ENCODE results near the gene ASCC3. TPM values are rescaled to one million over a fixed set of nuclear protein-coding genes. Genes with fewer than 3 reads are reported as not detected.

The ASCC3 gene
- total and polyA plus RNA-seq, 2 experiments from 2014 or later: 92.9 to 129 TPM

- no peak for TF ChIP-seq STAT1 (IDR thresholded peaks at IDR 0.05; ENCODE audit: unreplicated experiment)
- TF ChIP-seq CTCF (conservative IDR thresholded peaks at IDR 0.05; ENCODE audit: low read depth in 2 of 2): no peak
- no peak for TF ChIP-seq POLR2AphosphoS5 (IDR thresholded peaks at IDR 0.05; ENCODE audit: low read depth)
- TF ChIP-seq, protein P1, sequence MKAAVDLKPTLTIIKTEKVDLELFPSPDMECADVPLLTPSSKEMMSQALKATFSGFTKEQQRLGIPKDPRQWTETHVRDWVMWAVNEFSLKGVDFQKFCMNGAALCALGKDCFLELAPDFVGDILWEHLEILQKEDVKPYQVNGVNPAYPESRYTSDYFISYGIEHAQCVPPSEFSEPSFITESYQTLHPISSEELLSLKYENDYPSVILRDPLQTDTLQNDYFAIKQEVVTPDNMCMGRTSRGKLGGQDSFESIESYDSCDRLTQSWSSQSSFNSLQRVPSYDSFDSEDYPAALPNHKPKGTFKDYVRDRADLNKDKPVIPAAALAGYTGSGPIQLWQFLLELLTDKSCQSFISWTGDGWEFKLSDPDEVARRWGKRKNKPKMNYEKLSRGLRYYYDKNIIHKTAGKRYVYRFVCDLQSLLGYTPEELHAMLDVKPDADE (IDR thresholded peaks at IDR 0.05): no peak
Measured at GRCh38 chr6:100663219-100663863, 217.8 kb downstream of the ASCC3 start (continued).

- Histone ChIP-seq H2AFZ (no peak overlapping the region), H3F3A (replicated peaks; ENCODE audit: low read depth) (no peaks in the 10 kb centered on the region), H3K4me3 (no peak overlapping the region), H3K27ac (ENCODE audit: low read depth) (no peak overlapping the region), H3K4me1 (ENCODE audit: insufficient read depth) (peaks cover 26% of the 10 kb centered on the region), H3K9me2 (ENCODE audit: insufficient read depth) (no peaks in the 10 kb centered on the region), H4K20me1 (replicated peaks; ENCODE audit: insufficient read depth) (no peaks in the 10 kb centered on the region), H3K27me3 (ENCODE audit: insufficient read depth) (no peaks in the 10 kb centered on the region), H3K36me3 (ENCODE audit: insufficient read depth) (no peaks in the 10 kb centered on the region), H3K4me2 (no peak overlapping the region), H3K79me2 (replicated peaks; ENCODE audit: insufficient read depth) (no peaks in the 10 kb centered on the region)
- Mint-ChIP-seq H3K27me3 (ENCODE audit: insufficient read depth, low read depth, poor library complexity) (peaks cover 2% of the 10 kb centered on the region), H3K4me3 (no peak overlapping the region), H3K9me3 (no peaks in the 10 kb centered on the region), H3K4me1 (peaks cover 34% of the 10 kb centered on the region), H3K36me3 (ENCODE audit: low read depth) (no peaks in the 10 kb centered on the region), H3K27ac (peak overlapping the region; percentile 57; the same call in 1 of the 2 replicates)
- no peak for DNase-seq (ENCODE audit: low spot score)
- no peak for ATAC-seq
- TF ChIP-seq ZNF114 (CRISPR knock-in tag; IDR thresholded peaks at IDR 0.05) (no peak), REST (IDR thresholded peaks at IDR 0.05; ENCODE audit: unreplicated experiment) (no peak), STAT1 (IDR thresholded peaks at IDR 0.05; ENCODE audit: unreplicated experiment) (no peak), CREB1 (CRISPR knock-in tag; IDR thresholded peaks at IDR 0.05; ENCODE audit: low read depth) (no peak), ZNF331 (CRISPR knock-in tag; IDR thresholded peaks at IDR 0.05; ENCODE audit: low read depth) (no peak), NANOG (IDR thresholded peaks at IDR 0.05; ENCODE audit: borderline replicate concordance) (no peak), POLR2AphosphoS5 (IDR thresholded peaks at IDR 0.05; ENCODE audit: low read depth) (no peak)
- TF ChIP-seq, protein P1 (IDR thresholded peaks at IDR 0.05): no peak
- TF ChIP-seq, protein P2, sequence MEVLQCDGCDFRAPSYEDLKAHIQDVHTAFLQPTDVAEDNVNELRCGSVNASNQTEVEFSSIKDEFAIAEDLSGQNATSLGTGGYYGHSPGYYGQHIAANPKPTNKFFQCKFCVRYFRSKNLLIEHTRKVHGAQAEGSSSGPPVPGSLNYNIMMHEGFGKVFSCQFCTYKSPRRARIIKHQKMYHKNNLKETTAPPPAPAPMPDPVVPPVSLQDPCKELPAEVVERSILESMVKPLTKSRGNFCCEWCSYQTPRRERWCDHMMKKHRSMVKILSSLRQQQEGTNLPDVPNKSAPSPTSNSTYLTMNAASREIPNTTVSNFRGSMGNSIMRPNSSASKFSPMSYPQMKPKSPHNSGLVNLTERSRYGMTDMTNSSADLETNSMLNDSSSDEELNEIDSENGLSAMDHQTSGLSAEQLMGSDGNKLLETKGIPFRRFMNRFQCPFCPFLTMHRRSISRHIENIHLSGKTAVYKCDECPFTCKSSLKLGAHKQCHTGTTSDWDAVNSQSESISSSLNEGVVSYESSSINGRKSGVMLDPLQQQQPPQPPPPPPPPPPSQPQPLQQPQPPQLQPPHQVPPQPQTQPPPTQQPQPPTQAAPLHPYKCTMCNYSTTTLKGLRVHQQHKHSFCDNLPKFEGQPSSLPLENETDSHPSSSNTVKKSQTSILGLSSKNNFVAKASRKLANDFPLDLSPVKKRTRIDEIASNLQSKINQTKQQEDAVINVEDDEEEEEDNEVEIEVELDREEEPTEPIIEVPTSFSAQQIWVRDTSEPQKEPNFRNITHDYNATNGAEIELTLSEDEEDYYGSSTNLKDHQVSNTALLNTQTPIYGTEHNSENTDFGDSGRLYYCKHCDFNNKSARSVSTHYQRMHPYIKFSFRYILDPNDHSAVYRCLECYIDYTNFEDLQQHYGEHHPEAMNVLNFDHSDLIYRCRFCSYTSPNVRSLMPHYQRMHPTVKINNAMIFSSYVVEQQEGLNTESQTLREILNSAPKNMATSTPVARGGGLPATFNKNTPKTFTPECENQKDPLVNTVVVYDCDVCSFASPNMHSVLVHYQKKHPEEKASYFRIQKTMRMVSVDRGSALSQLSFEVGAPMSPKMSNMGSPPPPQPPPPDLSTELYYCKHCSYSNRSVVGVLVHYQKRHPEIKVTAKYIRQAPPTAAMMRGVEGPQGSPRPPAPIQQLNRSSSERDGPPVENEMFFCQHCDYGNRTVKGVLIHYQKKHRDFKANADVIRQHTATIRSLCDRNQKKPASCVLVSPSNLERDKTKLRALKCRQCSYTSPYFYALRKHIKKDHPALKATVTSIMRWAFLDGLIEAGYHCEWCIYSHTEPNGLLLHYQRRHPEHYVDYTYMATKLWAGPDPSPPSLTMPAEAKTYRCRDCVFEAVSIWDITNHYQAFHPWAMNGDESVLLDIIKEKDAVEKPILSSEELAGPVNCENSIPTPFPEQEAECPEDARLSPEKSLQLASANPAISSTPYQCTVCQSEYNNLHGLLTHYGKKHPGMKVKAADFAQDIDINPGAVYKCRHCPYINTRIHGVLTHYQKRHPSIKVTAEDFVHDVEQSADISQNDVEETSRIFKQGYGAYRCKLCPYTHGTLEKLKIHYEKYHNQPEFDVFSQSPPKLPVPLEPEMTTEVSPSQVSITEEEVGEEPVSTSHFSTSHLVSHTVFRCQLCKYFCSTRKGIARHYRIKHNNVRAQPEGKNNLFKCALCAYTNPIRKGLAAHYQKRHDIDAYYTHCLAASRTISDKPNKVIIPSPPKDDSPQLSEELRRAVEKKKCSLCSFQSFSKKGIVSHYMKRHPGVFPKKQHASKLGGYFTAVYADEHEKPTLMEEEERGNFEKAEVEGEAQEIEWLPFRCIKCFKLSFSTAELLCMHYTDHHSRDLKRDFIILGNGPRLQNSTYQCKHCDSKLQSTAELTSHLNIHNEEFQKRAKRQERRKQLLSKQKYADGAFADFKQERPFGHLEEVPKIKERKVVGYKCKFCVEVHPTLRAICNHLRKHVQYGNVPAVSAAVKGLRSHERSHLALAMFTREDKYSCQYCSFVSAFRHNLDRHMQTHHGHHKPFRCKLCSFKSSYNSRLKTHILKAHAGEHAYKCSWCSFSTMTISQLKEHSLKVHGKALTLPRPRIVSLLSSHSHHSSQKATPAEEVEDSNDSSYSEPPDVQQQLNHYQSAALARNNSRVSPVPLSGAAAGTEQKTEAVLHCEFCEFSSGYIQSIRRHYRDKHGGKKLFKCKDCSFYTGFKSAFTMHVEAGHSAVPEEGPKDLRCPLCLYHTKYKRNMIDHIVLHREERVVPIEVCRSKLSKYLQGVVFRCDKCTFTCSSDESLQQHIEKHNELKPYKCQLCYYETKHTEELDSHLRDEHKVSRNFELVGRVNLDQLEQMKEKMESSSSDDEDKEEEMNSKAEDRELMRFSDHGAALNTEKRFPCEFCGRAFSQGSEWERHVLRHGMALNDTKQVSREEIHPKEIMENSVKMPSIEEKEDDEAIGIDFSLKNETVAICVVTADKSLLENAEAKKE (CRISPR knock-in tag; IDR thresholded peaks at IDR 0.05): no peak
Measured at GRCh38 chr6:100662264-100662663, 218.9 kb downstream of the ASCC3 start.

All from GM23338 (cell line).